ENCODE results near the gene KIF5B. TPM values are rescaled to one million over a fixed set of nuclear protein-coding genes. Genes with fewer than 3 reads are reported as not detected.
"Not testable (repeated sequence)": the region's sequence is repeated elsewhere in the genome, so short reads cannot be mapped to it uniquely, and the experiment has no call there.

Gene KIF5B
- total RNA-seq, 2 experiments from 2014 or later, result 73.9 to 75.2 TPM

DNA sequence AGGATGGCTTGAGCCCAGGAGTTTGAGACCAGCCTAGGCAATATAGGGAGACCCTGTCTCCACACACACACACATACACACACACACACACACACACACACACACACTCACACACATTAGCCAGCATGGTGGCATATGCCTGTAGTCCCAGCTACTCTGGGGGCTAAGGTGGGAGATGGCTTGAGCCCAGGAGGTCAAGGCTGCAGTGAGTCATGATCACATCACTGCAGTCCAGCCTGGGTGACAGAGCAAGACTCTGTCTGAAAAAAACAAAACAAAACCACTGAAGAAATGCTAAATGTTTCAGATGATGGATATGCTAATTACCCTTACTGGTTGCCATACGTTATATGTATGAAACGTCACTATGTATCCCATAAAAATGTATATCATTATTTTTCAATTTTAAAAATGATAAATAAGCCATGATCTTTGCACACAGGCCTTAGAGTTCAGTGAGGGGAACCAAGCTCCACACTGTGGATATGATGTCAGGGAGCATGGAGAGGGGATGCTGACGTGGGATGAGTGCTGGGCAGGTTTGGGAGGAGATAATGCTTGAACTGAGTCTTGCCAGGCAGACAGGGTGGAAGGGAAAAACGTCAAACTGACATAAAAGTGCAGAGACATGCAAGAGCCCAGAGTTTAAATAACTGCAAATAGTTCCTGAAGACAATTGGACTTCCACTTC lies 81.6 kb downstream of the KIF5B start:
- H3K4me1 Mint-ChIP-seq (ENCODE audit: low read depth), result peaks cover 18% of the 10 kb centered on the region
- no peak for DNase-seq
- ChIA-PET POLR2A (interaction anchor here (1.0 kb wide), 1 partner anchor 370 kb away, joined by 3 read pairs; no protein-coding TSS in a partner anchor), CTCF (no interaction called here)
- H3K4me3 Mint-ChIP-seq, result no peak overlapping the region
- H3K36me3 Mint-ChIP-seq, result no peaks in the 10 kb centered on the region
- H3K9me3 Mint-ChIP-seq, result no peaks in the 10 kb centered on the region
- H3K27me3 Mint-ChIP-seq, result no peaks in the 10 kb centered on the region
- intact Hi-C loops (cut with micrococcal nuclease), result no loop called here
- no peak overlapping the region for H3K27ac Mint-ChIP-seq

DNA sequence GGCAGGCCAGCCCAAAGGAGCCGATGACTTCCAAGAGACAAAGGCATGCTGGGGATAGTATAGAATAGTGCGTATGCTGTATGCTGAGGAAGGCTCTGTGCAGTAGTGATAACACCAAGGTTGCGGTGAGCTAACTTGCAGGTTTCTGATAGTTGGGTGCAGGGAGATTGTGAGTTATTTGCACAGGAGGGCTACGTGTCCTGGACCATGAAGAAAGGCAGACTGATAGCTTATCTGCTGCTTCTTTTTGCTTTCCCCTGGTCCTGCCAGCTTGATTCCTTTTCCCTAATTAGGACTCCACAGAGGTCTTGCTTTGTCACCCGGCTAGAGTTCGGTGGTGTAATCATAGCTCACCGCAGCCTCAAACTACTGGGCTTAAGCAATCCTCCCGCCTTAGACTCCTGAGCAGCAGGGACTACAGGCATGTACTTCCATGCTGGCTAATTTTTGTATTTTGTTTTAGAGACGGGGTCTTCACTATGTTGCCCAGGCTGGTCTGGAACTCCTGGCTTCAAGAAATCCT lies 83.6 kb downstream of the KIF5B start:
- Mint-ChIP-seq H3K4me1 (ENCODE audit: low read depth) (peaks cover 13% of the 10 kb centered on the region), H3K27ac (no peak overlapping the region), H3K36me3 (no peaks in the 10 kb centered on the region), H3K4me3 (no peak overlapping the region), H3K27me3 (no peaks in the 10 kb centered on the region), H3K9me3 (no peaks in the 10 kb centered on the region)
- DNase-seq, result no peak
- POLR2A ChIA-PET, result no interaction called here
- CTCF ChIA-PET, result no interaction called here
- intact Hi-C loops (cut with micrococcal nuclease), result no loop called here

DNA sequence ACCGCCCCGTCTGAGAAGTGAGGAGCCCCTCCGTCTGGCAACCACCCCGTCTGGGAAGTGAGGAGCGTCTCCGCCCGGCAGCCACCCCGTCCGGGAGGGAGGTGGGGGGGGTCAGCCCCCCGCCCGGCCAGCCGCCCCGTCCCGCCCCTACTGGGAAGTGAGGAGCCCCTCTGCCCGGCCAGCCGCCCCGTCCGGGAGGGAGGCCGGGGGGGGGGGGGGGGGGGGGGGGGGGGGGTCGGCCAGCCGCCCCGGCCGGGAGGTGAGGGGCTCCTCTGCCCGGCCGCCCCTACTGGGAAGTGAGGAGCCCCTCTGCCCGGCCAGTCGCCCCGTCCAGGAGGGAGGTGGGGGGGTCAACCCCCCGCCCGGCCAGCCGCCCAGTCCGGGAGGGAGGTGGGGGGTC lies 86.4 kb downstream of the KIF5B start:
- H3K36me3 Mint-ChIP-seq; H3K9me3 Mint-ChIP-seq; H3K27ac Mint-ChIP-seq; DNase-seq; H3K4me1 Mint-ChIP-seq (ENCODE audit: low read depth); H3K4me3 Mint-ChIP-seq; POLR2A ChIA-PET; intact Hi-C loops (cut with micrococcal nuclease); CTCF ChIA-PET; H3K27me3 Mint-ChIP-seq: not testable (repeated sequence)

DNA sequence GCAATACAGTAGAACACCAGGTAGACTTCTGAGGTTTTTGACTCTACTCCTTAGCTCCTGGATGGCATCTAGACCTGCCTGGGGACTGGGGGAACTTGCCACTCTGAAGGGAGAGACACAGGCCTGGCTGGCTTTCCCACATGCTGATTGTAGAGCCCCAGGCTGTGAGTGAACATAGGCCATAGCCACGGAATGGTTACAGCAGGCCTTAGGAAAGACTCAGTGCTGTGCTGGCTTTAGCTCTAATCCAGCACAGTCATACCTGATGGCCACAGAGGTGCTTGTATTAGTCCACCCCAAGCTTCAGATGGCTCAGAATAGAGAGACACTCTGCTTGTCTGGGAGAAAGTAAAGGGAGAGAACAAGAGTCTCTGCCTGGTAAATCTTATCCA lies 92.6 kb downstream of the KIF5B start:
- no peaks in the 10 kb centered on the region for H3K27me3 Mint-ChIP-seq
- H3K4me3 Mint-ChIP-seq, result no peak overlapping the region
- ChIA-PET CTCF (no interaction called here), POLR2A (no interaction called here)
- no peak for DNase-seq
- no peak overlapping the region for H3K27ac Mint-ChIP-seq
- H3K36me3 Mint-ChIP-seq, result no peaks in the 10 kb centered on the region
- intact Hi-C loops (cut with micrococcal nuclease), result no loop called here
- no peaks in the 10 kb centered on the region for H3K9me3 Mint-ChIP-seq
- peaks cover 10% of the 10 kb centered on the region for H3K4me1 Mint-ChIP-seq (ENCODE audit: low read depth)

DNA sequence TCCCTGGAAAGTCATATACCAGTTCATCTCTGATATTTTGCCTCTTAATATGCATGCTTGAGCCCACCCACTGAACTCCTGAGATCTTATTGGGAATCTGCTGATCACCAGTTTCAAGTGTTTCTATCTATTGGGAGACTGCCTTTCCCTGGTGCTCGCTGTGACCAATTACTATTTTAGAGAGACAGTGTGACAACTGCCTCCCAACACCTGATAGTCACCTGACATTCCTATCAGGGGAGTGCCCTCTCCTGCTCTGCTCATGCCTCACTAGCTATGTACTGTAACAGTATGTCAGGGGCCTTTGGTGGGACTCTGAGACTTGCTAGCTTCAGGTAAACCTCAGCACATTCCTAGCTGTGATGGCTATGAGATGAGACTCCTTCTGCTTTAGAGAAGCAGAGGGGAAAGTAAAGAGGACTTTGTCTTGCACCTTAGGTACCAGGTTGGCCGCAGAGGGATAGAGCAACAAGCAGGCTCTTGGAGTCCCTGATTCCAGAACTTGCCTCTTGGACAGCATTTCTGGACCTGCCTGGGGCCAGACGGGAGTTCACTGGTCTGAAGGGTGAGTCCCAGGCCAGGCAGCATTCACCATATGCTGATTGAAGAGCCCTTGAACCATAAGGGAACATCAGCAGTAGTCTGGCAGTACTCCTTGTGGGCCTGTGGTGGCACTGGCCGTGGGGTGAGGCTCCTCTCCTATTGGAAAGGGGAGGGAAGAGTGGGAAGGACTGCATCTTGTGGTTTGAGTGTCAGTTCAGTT lies 93.2 kb downstream of the KIF5B start:
- Mint-ChIP-seq H3K36me3 (no peaks in the 10 kb centered on the region), H3K27ac (no peak overlapping the region), H3K9me3 (no peaks in the 10 kb centered on the region), H3K27me3 (no peaks in the 10 kb centered on the region), H3K4me3 (no peak overlapping the region), H3K4me1 (ENCODE audit: low read depth) (peaks cover 10% of the 10 kb centered on the region)
- DNase-seq, result no peak
- intact Hi-C loops (cut with micrococcal nuclease), result no loop called here
- ChIA-PET POLR2A (no interaction called here), CTCF (no interaction called here)

DNA sequence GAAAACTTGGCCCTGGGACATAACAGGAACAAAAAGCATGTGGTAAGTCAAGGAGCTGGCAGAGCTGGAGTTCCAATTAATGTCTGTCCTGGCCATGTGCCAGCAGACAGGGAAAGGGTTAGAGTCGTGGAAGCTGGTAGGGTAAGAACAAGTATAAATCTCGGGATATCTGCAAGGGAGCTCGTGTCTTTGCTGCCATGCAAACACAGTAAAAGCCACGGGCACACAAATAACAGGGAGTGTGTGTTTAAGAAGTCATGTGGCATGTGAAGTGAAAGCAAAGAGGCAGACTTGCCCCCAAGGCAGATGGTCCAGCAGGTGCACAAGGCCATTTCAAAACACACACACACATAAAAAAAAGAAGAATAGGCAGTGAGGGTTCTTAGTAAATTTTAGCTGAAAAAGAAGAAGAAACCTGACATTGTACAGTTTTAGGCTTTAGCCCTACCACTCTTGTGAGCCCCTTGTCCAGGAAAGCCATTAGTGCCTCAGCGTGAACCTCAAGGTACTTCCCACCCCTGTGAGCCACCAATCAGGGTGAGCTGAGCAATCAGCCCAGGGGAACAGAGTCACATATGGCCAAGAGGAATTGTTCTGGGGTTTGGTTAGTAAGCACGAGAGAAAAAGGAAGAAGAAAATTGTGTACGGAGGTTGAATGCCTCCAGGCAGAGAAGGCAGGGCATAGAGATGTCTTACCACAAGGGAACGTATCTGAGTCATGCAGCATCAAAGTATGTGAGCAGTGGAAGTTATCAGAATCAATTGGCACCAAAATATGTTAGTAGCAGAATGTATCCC lies 94.7 kb downstream of the KIF5B start:
- intact Hi-C loops (cut with micrococcal nuclease), result no loop called here
- Mint-ChIP-seq H3K4me3 (no peak overlapping the region), H3K9me3 (no peaks in the 10 kb centered on the region), H3K4me1 (ENCODE audit: low read depth) (peaks cover 10% of the 10 kb centered on the region), H3K36me3 (no peaks in the 10 kb centered on the region), H3K27me3 (no peaks in the 10 kb centered on the region), H3K27ac (no peak overlapping the region)
- CTCF ChIA-PET, result no interaction called here
- DNase-seq, result peak; percentile 11
- POLR2A ChIA-PET, result no interaction called here

DNA sequence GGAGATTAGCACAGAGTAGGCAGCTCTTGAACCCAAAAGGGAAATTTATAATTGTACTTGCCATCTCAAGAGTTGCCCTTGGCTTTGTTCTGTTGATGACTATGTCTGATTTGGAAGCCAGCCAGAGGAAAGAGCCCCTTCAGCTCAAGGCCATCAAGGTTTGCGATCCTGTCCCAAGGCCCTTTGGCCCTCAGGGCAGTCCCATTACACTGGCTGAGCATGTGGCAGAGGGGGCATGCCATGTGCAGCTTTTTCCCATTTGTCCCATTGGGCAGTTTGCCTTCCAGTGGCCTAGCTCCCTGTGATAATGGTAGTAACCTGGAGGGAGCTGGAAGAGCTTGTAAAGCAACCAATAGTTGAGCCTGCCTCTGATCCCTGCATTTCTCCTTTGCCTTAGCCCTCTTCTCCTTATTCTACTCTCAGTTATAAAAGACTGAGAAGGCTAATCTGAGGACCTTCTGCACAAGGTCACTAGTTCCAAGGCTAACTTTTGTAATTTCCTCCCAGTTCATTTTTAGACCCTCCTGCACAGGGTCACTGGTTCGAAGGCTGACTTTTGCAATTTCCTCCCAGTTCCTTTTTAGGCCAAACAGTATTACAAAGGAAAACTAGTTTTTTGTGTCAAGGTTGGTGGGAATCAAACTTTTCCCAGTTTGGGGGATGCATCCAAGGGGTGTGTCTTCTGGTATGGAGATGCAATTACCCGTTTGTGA lies 96.6 kb downstream of the KIF5B start:
- peaks cover 10% of the 10 kb centered on the region for H3K4me1 Mint-ChIP-seq (ENCODE audit: low read depth)
- no peak overlapping the region for H3K4me3 Mint-ChIP-seq
- peaks cover 3% of the 10 kb centered on the region for H3K36me3 Mint-ChIP-seq
- ChIA-PET POLR2A (no interaction called here), CTCF (no interaction called here)
- peaks cover 3% of the 10 kb centered on the region for H3K9me3 Mint-ChIP-seq
- intact Hi-C loops (cut with micrococcal nuclease), result no loop called here
- H3K27ac Mint-ChIP-seq, result no peak overlapping the region
- DNase-seq, result no peak
- H3K27me3 Mint-ChIP-seq, result no peaks in the 10 kb centered on the region

Other genes with a start within 250 kb of the KIF5B start
- gene ARHGAP12, start 127.6 kb downstream of the KIF5B start, total RNA-seq, result 1 to 10 TPM; 4.0 to 4.5 TPM